ENCODE results near the gene PRKCQ.

Gene PRKCQ

DNA sequence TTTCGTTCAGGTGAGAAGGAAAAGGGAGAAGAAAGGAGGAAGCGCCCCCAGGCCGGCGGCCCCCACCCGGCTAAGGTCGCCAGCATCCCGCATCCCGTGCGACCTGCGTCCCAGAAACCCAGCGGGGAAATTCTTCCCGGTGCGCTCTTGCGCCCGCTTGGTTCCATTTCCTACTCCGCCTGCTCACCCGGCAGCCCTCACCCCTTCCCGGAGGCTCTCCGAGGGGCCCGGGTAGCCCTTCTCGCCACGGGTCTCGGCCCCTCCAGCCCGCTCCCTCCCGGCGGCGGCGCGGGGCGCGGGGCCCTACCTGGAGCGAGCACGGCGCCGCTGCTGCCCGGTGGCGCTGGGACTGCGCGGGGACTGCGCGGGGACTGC, at the start of gene PRKCQ:
Gene PRKCQ (minus strand): TSS at position 373 of the 375 bp plus-strand sequence. CDS start 65,141 bp downstream, outside the sequence.
- no peak for DNase-seq (ENCODE audit: low read depth)

DNA sequence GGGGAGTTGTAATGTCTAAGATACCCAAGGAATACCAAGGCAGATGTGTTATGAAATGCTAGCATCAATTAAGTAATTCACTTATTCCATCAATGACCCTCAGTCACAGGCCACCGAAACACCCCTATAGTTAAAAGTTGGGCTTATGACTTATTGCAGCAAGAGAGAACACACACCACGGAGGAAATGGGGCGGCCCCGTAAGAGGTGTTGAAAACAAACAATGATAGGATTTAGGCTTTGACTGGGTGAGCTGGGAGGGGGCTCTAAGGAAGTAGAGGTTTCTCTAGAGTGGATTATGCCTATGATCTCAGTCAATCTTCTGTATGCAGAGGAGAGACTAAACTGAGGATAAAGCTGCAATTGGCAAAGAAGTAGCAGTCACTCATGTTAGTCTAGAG, 45.4 kb upstream of the PRKCQ start:
- no peak for DNase-seq (ENCODE audit: low read depth)

GRCh38 chr10:6624392-6624791, 44.3 kb upstream of the PRKCQ start:
- no peak for DNase-seq (ENCODE audit: low read depth)

DNA sequence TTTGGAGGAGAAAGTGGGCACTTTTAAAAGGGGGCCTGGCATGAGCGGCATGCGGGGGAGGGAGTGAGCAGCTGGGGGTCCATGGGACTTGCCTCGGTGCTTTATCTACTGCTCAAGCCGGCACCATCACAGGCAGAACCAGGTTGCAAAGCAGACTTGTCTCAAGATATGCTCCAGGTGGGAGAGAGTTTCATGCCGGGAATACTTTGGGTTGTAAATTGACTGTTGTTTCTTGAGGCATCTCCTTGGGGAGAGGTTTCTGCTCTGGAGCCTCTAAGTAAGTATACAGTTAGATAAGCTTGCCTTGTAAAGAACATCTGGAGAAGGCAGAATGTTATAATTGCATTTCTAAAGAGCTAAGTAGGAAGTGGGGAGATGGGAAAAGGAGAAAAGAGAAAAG, 42.8 kb upstream of the PRKCQ start:
- DNase-seq (ENCODE audit: low read depth), result no peak

DNA sequence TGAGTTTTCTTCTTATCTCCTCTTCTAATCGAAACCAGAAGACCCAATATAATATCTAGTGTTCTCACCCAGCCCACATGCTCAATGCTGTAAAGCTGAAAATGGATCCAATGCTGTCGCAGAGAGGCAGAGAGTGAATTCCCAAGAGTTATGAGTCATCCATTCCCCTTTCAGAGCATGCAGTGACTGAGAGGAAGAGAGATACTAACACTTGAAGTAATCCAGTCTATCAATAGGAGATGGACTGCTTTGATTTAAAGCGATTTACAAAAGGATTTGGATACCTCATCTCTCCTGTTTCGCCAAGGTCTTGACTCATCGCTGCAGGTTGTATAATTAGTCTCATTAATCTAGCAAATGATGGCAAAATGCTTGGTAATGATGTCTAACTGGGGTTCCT, 41.5 kb upstream of the PRKCQ start:
- no peak for DNase-seq (ENCODE audit: low read depth)

DNA sequence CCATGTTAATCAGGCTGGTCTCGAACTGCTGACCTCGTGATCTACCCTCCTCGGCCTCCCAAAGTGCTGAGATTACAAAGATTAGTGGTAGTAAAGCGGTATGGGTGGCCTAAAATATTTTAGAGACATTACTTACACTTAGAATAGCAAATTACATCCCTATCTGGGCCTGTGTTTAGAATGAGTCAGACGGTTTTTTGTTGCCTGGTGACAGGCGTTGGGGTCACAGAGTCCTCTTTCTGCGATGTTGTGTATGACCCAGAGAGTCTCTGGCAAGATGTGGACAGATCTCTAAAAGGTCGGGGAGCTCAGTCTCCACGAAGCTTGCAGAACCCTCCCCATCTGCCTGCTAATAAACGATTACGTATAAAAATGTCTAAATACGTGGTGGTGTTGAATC, 39.6 kb upstream of the PRKCQ start:
- no peak for DNase-seq (ENCODE audit: low read depth)

GRCh38 chr10:6618340-6618739, 38.3 kb upstream of the PRKCQ start:
- no peak for DNase-seq (ENCODE audit: low read depth)

- no peak for DNase-seq (ENCODE audit: low read depth)
Observed at GRCh38 chr10:6617309-6618076, 37.4 kb upstream of the PRKCQ start.

DNA sequence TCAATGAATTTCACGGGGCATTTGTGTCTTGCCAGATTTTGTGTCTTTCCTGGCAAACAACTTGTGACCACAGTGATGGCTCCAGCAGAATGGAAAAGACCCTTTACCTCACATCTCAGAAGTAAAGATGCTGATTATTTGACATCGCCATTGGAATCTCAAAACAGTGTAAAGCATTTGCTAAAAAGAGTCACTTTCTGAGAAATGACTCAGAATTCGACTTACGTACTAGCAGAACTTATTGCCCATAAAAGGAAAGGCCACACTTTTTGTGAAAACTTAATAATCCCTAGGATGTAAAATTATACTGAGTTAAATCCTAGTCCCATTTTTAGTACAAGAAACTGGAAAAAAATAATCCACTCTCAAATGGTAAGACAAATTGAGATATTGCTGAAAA, 35.9 kb upstream of the PRKCQ start:
- DNase-seq (ENCODE audit: low read depth), result no peak

GRCh38 chr10:6612371-6612770, 32.3 kb upstream of the PRKCQ start:
- DNase-seq (ENCODE audit: low read depth), result no peak

- DNase-seq (ENCODE audit: low read depth), result no peak
Observed at GRCh38 chr10:6610647-6611046, 30.6 kb upstream of the PRKCQ start.

DNA sequence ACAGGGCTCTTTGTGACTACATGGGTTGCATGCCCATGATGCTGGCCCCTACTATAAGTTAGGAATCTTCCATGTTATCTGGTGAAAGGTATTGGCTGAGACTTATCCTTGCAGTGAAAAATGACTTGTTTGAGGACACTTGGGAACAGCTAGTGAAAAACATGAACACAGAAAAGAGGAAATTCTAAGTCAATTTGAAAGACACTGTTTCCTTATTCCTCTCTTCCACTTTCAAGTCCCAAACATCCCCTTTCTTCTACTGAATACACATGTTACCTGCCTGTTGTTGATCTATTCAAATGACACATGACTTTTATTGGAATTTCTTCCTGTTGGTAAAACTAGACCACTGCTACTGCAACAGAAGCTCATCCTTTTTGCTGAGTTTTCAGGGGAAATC, 29.5 kb upstream of the PRKCQ start:
- DNase-seq (ENCODE audit: low read depth), result no peak

DNA sequence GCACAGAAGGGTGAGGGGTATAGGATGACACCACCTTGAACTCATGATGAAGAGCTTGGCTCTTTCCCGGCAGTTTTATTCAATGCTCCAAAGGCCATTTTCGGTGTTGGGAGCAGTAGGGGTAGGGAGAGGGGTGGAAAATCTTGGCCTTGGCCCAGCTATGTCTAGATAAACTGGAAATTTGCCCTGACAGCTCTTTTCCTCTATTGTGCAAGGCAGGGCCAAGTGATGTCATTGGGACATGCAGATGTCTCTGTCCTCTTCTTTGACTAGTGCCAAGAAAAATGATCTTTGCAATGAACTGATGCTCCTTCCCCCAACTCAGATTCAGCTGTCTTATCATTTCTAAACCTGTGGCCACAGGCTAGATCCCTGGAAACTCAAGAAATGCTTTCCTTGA, 27.7 kb upstream of the PRKCQ start:
- no peak for DNase-seq (ENCODE audit: low read depth)

GRCh38 chr10:6607182-6607581, 27.1 kb upstream of the PRKCQ start:
- no peak for DNase-seq (ENCODE audit: low read depth)

DNA sequence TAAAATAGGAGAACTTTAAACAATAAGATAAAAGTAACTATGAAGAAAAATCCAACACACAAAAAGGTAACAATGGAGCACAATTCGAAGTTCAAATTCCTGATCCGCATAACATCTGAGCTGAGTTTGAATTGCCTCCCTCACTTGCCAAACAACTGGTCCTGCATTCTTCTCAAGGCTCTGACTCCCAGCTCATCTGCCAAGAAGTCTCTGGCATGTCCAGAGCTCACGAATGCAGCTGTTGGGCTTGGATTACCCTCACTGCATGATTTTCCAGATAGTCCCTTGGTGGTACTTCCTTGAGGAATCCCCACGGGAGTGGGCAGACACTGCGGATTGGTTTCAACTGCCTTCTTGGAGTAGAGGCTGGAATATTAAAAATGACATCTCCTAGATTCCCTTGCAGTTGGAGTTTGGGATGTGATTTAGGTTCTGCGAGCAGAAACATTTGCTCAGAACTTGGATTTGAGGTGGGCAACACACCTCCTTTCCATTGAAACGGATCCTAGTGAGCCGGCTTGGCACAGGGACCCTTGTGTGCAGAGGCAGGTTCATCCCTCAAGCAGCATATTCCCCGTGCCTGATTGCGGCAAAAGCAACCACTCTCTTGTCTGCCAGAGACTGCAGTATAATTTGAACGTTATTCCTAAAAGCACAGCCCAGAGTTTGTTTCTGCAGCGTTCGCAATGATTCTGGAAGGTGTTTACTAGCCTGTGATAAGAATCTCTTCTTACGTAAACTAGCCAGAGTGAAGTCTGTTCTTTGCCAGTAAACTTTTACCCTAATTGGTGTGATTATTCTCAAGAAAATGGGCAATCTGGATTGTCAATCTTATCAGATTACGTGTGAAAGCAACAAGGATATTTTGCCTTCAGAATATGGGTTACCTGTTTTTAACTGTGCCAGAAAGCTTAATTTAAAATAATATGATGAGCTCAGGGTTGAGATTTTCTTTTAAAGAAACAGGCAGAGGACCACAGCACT, 23.4 kb upstream of the PRKCQ start:
- DNase-seq (ENCODE audit: low read depth), result no peak

DNA sequence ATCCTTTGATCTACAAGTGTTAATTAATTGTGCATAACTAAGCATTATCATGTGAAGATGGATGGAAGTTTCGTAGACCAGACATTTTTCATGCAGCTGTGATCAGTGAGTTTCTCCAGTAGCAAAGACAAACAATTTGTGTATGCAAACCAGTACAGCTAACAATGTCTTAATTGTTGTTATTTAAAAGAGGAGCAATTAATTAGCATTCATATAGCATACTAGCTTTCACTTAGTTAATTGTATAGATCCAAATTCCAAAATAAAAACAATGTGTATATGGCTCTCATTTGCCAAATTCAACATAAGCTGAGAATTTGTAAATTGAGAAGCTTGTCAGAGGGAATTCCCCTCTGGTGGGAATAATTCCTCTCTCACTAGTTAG, 22.6 kb upstream of the PRKCQ start:
- no peak for DNase-seq (ENCODE audit: low read depth)

DNA sequence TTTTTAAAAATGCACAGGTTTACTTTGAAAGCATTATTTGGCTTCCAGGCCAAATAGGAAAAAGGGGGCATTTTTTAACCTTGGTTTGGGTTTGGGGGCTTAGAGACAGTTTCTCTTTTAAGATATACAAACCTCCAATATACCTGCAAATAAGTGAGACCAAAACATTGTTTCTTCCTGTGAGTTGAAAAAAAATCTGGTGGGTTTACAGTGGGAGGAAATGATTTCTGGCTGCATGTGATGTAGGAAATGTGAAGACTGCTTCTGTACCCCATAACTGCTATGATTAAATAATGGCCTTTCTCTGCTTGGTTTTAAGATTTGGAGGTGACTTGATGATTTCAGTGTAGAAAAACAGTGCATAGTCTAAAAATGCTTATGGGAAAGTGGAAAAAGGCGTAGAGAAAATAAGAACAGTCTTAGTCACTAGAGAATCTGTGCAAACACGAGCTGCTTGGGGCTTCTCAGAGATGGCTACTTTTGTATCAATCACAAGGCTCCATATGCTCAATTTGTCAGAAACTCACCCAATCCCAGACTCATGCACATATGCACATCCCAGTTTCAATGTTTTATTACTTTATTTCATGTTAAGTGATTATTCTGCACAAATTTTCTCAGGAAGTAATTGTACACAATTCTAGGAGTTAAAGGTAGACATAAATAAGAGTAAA, 22.1 kb upstream of the PRKCQ start:
- no peak for DNase-seq (ENCODE audit: low read depth)

DNA sequence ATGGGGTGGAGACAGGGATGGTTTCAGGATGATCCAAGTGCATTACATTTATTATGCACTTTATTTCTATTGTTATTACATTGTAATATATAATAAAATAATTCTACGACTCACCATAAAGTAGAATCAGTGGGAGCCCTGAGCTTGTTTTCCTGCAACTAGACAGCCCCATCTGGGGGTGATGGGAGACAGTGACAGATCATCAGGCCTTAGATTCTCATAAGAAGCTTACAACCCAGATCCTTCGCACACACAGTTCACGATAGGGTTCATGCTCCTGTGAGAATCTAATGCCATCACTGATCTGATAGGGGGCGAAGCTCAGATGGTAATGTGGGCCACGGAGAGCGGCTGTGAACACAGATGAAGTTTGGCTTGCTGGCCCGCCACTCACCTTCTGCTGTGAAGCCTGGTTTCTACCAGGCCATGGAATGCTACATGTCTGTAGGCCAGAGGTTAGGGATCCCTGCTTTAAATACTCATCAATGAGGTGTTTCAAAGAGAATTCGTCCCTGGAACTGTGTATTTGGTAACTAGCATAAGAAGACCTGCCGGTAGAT, 21.2 kb upstream of the PRKCQ start:
- no peak for DNase-seq (ENCODE audit: low read depth)

GRCh38 chr10:6600224-6600987, 20.3 kb upstream of the PRKCQ start:
- no peak for DNase-seq (ENCODE audit: low read depth)

DNA sequence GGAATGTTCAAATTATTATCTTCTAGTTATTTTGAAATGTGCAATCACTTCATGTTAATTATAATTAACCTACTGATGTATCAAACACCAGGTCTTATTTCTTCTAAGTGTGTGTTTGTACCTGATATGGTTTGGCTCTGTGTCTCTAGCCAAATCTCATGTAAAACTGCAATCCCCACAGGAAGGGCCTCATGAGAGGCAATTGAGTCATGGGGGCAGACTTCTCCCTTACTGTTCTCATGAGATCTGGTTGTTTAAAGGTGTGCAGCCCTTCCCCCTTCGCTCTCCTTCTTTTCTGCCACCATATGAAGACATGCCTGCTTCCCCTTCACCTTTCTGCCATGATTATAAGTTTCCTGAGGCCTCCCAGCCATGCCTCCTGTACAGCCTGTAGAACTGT, 18.6 kb upstream of the PRKCQ start:
- DNase-seq (ENCODE audit: low read depth), result no peak

DNA sequence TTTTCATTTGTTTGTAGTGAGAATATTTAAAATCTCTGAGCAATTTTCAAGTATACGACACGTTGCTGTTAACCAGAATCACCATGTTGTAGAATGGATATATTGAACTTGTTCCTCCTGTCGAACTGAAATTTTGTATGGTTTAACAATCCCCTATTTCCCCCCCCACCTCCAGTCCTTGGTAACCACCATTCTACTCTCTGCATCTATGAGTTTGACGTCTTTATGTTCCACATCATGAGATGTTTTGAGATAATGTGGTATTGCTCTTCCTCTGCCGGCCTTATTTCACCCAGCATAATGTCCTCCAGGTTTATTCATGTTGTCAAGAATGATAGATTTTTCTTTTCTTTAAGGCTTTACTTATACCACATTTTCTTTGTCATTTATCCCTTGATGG, 17.4 kb upstream of the PRKCQ start:
- DNase-seq (ENCODE audit: low read depth), result no peak

GRCh38 chr10:6595499-6595898, 15.4 kb upstream of the PRKCQ start:
- no peak for DNase-seq (ENCODE audit: low read depth)

Measured in fibroblast of gingiva (primary cell).